ENCODE data around the gene OR9Q1.

DNA sequence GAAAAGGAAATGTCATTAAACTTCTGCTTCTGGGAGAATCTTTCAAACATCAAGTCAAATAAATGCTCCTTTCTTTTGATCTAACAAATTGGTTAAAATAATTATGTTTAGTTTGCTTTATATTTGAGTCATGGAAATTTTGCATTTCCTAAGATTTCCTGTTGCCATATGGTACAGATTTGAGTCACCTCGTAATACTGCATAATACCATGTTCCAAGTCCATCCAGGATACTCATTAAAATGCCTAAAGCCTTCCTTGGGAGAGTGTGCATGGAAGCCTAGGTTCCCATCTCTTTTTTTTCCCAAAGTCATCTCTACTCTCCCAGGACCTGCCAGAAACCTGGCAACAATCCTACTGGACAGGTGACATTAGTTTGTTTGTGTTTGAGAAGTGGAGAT is 97.4 kb downstream of the OR9Q1 start:
- TF ChIP-seq, protein P1, sequence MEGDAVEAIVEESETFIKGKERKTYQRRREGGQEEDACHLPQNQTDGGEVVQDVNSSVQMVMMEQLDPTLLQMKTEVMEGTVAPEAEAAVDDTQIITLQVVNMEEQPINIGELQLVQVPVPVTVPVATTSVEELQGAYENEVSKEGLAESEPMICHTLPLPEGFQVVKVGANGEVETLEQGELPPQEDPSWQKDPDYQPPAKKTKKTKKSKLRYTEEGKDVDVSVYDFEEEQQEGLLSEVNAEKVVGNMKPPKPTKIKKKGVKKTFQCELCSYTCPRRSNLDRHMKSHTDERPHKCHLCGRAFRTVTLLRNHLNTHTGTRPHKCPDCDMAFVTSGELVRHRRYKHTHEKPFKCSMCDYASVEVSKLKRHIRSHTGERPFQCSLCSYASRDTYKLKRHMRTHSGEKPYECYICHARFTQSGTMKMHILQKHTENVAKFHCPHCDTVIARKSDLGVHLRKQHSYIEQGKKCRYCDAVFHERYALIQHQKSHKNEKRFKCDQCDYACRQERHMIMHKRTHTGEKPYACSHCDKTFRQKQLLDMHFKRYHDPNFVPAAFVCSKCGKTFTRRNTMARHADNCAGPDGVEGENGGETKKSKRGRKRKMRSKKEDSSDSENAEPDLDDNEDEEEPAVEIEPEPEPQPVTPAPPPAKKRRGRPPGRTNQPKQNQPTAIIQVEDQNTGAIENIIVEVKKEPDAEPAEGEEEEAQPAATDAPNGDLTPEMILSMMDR (IDR thresholded peaks at IDR 0.05): no peak
- TF ChIP-seq, protein P2, sequence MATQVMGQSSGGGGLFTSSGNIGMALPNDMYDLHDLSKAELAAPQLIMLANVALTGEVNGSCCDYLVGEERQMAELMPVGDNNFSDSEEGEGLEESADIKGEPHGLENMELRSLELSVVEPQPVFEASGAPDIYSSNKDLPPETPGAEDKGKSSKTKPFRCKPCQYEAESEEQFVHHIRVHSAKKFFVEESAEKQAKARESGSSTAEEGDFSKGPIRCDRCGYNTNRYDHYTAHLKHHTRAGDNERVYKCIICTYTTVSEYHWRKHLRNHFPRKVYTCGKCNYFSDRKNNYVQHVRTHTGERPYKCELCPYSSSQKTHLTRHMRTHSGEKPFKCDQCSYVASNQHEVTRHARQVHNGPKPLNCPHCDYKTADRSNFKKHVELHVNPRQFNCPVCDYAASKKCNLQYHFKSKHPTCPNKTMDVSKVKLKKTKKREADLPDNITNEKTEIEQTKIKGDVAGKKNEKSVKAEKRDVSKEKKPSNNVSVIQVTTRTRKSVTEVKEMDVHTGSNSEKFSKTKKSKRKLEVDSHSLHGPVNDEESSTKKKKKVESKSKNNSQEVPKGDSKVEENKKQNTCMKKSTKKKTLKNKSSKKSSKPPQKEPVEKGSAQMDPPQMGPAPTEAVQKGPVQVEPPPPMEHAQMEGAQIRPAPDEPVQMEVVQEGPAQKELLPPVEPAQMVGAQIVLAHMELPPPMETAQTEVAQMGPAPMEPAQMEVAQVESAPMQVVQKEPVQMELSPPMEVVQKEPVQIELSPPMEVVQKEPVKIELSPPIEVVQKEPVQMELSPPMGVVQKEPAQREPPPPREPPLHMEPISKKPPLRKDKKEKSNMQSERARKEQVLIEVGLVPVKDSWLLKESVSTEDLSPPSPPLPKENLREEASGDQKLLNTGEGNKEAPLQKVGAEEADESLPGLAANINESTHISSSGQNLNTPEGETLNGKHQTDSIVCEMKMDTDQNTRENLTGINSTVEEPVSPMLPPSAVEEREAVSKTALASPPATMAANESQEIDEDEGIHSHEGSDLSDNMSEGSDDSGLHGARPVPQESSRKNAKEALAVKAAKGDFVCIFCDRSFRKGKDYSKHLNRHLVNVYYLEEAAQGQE (IDR thresholded peaks at IDR 0.05): no peak
- TF ChIP-seq EHMT2 (IDR thresholded peaks at IDR 0.05; ENCODE audit: low read depth): no peak
- TF ChIP-seq EP300 (IDR thresholded peaks at IDR 0.05): no peak
